GM19372 (cell line): ENCODE results near the gene PPP2R1A.

Experiments
- ATAC-seq: cut with Tn5 transposase; IDR thresholded peaks from one replicate; pipeline ENCODE4 v1.9.1; 2021; ENCODE audit warnings: mild to moderate bottlenecking, low read depth, moderate library complexity; ENCODE audit not compliant: unreplicated experiment

Gene PPP2R1A

GRCh38 chr19:52189735-52190486 lies at the start of gene PPP2R1A:
Gene PPP2R1A, plus strand, starts transcription at chr19:52190052. Its CDS starts 45 bp downstream, at chr19:52190097.
- ATAC-seq, result peak; percentile 93

- ATAC-seq, result no peak
Observed at GRCh38 chr19:52141203-52141602, 48.6 kb upstream of the PPP2R1A start.

- no peak for ATAC-seq
Observed at GRCh38 chr19:52142001-52142595, 47.8 kb upstream of the PPP2R1A start.

- no peak for ATAC-seq
Observed at GRCh38 chr19:52148256-52148655, 41.6 kb upstream of the PPP2R1A start.

- ATAC-seq, result no peak
Observed at GRCh38 chr19:52155596-52156359, 34.1 kb upstream of the PPP2R1A start.

GRCh38 chr19:52170304-52170703 lies 19.5 kb upstream of the PPP2R1A start:
- no peak for ATAC-seq

GRCh38 chr19:52170863-52171320 lies 19.0 kb upstream of the PPP2R1A start:
- no peak for ATAC-seq

GRCh38 chr19:52171321-52172169 lies 18.3 kb upstream of the PPP2R1A start, which contains the start of gene ZNF836:
Gene ZNF836, minus strand, starts transcription at chr19:52171621. Its CDS starts 3,549 bp downstream, at chr19:52168072.
- ATAC-seq, result no peak

GRCh38 chr19:52172347-52172746 lies 17.5 kb upstream of the PPP2R1A start:
- no peak for ATAC-seq

GRCh38 chr19:52176574-52176973 lies 13.3 kb upstream of the PPP2R1A start:
- no peak for ATAC-seq

- no peak for ATAC-seq
Observed at GRCh38 chr19:52187407-52187806, 2.4 kb upstream of the PPP2R1A start.

GRCh38 chr19:52188822-52189734 lies 774 bp upstream of the PPP2R1A start:
- ATAC-seq, result no peak

GRCh38 chr19:52190487-52191293 lies 838 bp downstream of the PPP2R1A start:
- ATAC-seq, result no peak

- ATAC-seq, result no peak
Observed at GRCh38 chr19:52191389-52191788, 1.5 kb downstream of the PPP2R1A start.

GRCh38 chr19:52191951-52192350 lies 2.1 kb downstream of the PPP2R1A start:
- ATAC-seq, result no peak

- no peak for ATAC-seq
Observed at GRCh38 chr19:52196256-52196967, 6.6 kb downstream of the PPP2R1A start.

- no peak for ATAC-seq
Observed at GRCh38 chr19:52197964-52198363, 8.1 kb downstream of the PPP2R1A start.

- no peak for ATAC-seq
Observed at GRCh38 chr19:52198678-52199077, 8.8 kb downstream of the PPP2R1A start.
